ENCODE data around the gene RAD51B. TPM values are rescaled to one million over a fixed set of nuclear protein-coding genes. Genes with fewer than 3 reads are reported as not detected.

RAD51B gene
- total RNA-seq, 1 experiment from 2014 or later, result 16.7 TPM

- Histone ChIP-seq H4K20me1 (ENCODE audit: control insufficient read depth, insufficient read depth, insufficient read length) (no peaks in the 10 kb centered on the region), H3K18ac (ENCODE audit: insufficient read length, low read depth, low read length) (no peak overlapping the region), H3K79me2 (ENCODE audit: insufficient read depth, low read length) (no peaks in the 10 kb centered on the region), H2BK20ac (ENCODE audit: low read depth, low read length, poor library complexity, severe bottlenecking) (no peak overlapping the region), H3K56ac (ENCODE audit: insufficient read length, low read depth, low read length) (no peak overlapping the region), H3K79me1 (ENCODE audit: insufficient read depth, low read depth, low read length, poor library complexity, severe bottlenecking) (no peaks in the 10 kb centered on the region), H4K5ac (ENCODE audit: insufficient read length, low read depth, low read length) (no peak overlapping the region), H2BK15ac (ENCODE audit: low read depth, low read length) (no peak overlapping the region), H3K4me1 (ENCODE audit: insufficient read depth, low read length) (no peaks in the 10 kb centered on the region), H4K91ac (ENCODE audit: insufficient read length, low read depth, low read length) (no peak overlapping the region), H3K4ac (ENCODE audit: low read depth, low read length) (no peak overlapping the region), H3K9ac (ENCODE audit: extremely low read depth, insufficient read length, low read length) (no peak overlapping the region), H3K14ac (ENCODE audit: insufficient read depth, low read length) (no peak overlapping the region), H3K9me3 (ENCODE audit: control insufficient read depth, low read depth, low read length) (no peaks in the 10 kb centered on the region), H3K27me3 (ENCODE audit: insufficient read depth, low read length) (no peaks in the 10 kb centered on the region), H2BK12ac (ENCODE audit: insufficient read length, low read depth, low read length) (no peak overlapping the region), H3K27ac (ENCODE audit: insufficient read length, low read depth, low read length) (no peak overlapping the region), H2AFZ (ENCODE audit: low read length) (no peak overlapping the region), H2BK5ac (ENCODE audit: insufficient read length, low read length) (no peak overlapping the region), H3K4me2 (ENCODE audit: insufficient read depth, insufficient read length, low read length) (no peak overlapping the region), H3K23me2 (ENCODE audit: insufficient read length, low read depth, low read length, poor library complexity, severe bottlenecking) (no peaks in the 10 kb centered on the region), H3K23ac (ENCODE audit: insufficient read length, low read depth, low read length) (no peak overlapping the region), H2AK5ac (ENCODE audit: insufficient read length, low read length) (no peak overlapping the region), H4K8ac (replicated peaks; ENCODE audit: insufficient read length, low read depth, low read length) (no peak overlapping the region), H2BK120ac (ENCODE audit: low read depth, low read length, poor library complexity, severe bottlenecking) (no peak overlapping the region), H3T11ph (ENCODE audit: low read length) (no peak overlapping the region)
- Mint-ChIP-seq H3K4me3 (no peak overlapping the region), H3K36me3 (ENCODE audit: insufficient read depth in 1 of 3, low read depth in 3 of 3) (no peaks in the 10 kb centered on the region), H3K27ac (no peak overlapping the region), H3K9me3 (peaks cover 0 to 2% of the 10 kb centered on the region in 2 experiments; a peak in 1 of 5 replicates), H3K27me3 (ENCODE audit: low read depth) (no peaks in the 10 kb centered on the region; the same call in none of the 2 replicates), H3K4me1 (peaks cover 9 to 11% of the 10 kb centered on the region in 2 experiments)
- no CpG with 5 or more reads among the region's 3 CpGs for WGBS (ENCODE audit: extremely low coverage, insufficient read length, low lambda C conversion rate)
- TF ChIP-seq CTCF (conservative IDR thresholded peaks at IDR 0.05), result no peak
- DNase-seq, result no peak
Observed at GRCh38 chr14:68724914-68725313, 905.3 kb downstream of the RAD51B start.
